Glomerular visceral epithelial cell (primary cell): ENCODE measurements around the gene MRPS11.
"Not testable (repeated sequence)": the region's sequence is repeated elsewhere in the genome, so short reads cannot be mapped to it uniquely, and the experiment has no call there.

Source experiments
- DNase-seq: peaks from one replicate; pipeline ENCODE4 v3.0.0-alpha.2; 2016; ENCODE audit errors: extremely low spot score

MRPS11 gene

DNA sequence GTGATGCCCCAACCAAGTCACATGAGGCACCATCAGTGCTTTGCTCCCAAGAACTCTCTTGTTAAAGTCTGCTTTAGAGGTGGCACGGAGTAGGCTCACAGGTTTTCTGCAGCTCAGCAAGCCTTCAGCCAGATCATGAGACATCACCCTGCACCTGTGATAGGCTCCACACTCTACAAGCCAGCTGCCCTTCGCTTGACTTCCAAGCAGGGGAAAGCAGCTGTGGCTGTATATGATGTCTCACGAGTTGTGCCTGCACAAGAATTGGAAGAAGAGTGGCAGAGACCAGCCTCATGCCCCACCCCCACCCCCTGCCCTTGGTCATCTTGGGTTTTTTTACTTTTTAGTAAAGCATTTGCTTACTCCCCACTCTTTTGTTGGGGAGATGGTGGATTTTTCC, 22.5 kb downstream of the MRPS11 start:
- no peak for DNase-seq

DNA sequence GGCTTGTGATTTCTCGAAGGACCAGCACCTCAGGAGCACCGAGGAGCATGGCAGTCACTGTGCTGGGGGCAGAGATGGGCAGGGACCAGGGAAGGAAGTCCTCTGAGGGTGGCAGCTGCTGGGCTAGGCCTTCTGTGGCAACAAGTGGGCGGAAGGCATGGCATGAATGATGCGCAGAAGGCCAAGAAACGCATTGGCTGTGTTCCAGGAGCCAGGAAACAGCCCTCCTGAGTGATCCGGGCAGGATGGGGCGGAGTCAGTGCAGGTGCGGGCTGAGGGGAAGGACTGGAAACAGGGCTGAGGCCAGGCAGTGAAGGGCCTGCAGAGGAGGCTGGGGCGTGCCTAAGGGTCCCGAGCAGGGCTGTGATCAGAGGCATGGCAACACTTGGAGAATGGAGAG, 23.6 kb downstream of the MRPS11 start:
- DNase-seq = no peak

DNA sequence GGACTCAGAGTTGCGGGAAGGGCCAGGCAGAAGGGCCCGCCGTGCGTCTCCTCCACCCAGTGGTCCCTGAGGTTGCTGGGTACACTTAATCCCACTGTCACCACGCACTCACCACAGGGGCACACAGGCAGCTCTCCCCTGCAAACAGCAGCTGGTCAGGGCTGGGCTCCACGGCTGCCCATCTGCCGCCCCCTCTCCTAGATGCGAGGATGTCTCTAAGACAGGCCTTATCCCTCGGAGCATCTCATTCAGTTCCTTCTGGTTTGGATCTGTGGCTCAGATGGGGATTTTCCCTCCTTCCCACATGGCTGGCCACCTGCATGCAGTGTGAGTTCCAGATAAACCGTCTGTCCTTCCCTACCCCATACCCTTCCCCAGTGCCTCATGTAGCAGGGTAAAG, 26.3 kb downstream of the MRPS11 start:
- DNase-seq = no peak

DNA sequence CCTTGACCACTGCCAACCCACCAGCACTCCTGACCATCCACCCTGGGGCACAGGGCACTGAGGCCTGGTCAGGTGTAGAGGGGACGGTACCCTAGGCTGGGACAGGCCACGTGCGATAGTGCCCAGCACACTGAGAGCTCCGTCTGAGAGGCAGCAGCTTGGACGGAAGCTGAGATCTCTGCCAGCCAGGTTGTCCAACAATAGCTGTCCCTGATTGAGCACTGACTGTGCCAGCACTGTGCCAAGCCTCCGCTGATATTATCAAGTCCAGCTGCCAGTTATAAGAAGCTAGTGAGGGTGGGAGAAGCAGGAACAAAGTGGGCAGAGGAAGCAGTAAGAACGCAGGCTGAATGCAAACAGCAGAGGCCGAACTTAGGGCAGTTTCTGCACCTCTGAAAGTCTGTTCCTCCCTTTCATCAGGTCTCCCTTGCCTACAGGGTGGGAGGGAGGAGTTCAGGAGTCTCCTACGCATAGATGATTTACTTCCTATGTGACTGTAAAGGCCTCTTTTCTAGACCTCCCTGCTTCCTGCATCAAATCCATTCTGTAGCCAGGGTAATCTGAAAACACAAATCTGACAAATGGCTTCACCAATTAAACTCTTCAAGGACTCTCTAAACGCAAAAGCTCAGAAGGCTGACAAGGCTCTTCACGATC, 29.7 kb downstream of the MRPS11 start:
- no peak for DNase-seq

DNA sequence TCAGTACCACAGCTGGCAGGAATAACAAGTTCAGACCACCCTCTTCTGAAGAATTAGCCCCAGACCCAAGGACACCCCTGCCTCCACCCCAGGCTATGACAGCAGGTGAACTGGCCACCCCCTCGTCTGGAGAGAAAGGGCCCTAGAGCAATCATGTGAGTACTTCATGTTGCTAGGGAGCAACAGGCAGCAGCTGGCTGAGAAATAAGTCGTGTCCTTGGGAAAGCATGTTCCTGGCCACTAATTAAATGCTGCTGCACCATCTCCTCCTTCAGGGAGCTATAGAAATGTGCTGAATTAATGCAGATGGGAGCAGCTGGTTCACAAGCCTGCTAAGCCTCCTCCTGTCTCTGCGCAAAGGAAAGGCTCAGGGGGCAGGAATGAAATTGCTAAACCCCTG, 31.5 kb downstream of the MRPS11 start:
- DNase-seq = no peak

DNA sequence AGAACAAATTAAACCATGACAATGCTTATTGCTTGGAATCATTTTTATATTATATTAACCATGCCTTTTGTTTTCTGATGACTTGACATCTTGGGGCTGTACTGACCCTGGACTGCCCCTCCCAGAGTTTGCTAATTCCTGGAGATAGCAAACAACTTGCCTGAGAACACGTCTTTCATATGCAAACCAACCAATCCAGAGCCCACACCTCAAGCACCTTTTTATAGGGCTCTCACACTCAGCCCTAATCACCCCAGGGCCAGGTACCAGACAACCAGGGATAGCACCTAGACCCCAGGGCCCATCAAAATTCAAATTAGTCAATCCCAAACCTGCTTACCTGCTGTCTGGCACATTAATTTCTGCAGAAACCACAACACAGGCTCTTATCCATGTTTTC, 36.9 kb downstream of the MRPS11 start:
- DNase-seq = no peak

DNA sequence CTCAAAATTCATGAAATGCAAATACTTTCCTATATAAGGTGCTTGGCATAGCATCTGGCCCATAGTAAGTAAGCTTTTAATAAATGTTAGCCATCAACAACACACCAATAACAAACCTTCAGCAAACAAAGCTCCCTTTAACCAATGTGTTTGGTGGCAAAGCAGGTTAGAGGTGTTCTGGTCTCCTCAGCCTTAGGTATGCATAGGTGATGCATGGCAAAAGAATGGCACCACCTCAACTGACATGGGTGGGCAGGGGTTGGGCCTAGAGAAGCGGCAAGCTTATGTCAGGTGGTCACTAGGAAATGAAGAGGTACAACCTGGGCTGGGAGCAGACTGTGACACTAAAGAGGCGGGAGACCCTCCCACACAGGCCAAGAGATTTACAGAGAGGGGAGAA, 38.2 kb downstream of the MRPS11 start:
- no peak for DNase-seq

DNA sequence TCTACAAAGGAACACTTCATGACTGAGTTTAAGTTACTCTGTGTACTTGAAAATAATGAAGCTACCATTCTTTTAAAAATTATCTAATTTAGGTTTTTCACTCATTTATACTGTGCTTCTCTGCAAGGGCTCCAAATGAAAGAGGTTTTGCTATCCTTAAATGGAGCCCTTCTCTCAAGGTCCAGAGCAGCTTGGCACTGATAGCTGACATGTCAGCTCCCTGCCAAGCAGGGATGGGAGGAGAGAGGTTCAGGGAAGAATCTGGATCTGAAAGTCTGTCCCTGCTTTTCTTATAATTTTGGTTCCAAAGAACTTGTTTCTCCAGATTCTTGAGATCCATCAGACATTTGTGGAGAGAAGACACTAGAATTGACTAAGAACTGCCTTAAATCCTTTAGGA, 39.1 kb downstream of the MRPS11 start:
- no peak for DNase-seq

DNA sequence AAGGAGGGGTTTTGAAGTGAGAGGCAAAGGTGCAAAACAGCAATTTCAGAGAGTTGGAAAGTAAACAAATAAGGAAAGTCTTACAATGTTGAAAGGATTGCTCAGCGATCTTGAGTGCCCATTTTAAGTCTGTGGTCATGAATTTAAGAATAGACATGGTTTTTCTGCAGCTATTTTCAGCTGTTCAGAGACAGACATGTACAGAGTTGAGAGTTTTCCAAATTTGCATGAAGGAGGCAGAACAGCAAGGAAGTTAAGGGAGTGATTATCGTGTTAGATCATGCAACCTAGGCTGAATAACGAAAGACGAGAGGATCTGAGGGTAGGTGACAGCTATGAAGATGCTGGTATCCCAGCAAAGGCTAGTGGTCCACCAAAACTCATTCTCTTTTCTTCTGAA, 41.8 kb downstream of the MRPS11 start:
- no peak for DNase-seq

DNA sequence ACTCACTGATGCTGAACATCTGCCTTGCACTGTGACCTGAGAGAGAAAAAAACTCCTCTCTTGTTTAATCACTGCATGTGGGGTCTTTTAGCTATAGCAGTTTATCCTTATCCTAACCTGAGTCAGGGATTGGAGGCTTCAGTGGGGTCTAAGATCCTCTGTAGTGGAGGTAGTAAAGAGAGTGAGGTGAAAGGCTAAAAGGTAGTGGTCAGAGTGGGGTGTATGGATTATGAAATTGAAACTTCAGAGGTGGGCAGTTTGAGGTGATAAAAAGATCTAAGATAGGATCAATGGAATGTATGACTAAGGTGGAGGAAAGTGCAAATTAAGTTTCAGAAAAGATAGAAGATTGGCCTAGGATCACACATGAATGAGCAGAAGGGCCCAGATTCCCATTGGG, 42.5 kb downstream of the MRPS11 start:
- DNase-seq = no peak

DNA sequence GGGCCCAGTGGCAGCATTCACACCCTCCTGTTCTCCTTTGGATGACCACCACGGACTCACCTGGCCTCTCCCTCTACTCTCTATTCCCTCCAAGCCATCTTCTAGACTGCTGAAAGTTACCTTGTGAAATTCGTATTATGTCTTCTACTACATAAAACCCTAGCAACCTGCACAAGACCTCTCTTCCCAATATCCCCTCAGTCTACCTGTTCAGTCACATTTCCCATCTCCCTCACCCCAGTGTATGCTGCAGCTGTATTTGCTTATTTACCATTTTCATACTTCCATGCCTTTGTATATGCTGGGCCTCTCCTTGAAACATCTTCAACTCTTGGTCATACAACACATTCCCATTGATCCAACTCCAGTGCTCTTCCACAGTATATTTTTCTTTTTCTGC, 43.7 kb downstream of the MRPS11 start:
- DNase-seq = no peak

DNA sequence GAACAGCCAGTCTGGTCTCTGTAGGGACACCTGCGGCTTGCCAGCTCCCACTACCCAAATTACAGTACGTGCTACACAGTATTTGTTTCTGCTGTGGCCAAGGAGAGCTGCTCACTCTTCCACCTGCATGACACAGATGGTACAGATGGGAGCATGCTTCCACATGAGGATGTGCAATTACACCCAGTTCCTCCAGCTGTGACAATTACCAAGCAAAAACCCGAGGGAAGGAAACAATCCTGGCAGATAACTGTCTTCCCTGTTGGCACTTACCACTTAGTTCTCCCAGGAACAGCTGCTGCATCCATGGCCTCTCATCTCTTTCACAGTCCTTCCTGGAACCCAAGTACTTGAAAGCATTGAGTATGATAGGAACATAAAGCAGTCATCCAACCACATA, 44.6 kb downstream of the MRPS11 start:
- DNase-seq = no peak

DNA sequence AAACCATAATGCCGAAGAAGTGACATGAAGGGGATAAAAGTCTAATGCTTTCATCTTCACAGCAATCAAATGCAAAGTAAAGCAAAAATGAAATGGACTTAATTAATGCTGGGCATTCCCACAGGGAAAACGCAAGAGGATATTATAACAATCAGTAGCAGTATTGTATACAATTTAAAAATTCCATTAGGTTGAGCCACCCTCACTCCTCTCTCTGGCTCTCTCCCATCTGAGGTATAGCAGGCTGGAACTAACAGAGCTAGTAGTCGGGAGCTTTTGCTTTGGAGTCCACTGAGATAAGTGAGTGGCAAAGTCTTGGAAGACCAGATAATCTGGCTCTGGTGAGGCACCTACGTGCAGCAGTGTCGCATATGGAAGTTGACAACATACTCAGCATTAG, 45.1 kb downstream of the MRPS11 start:
- no peak for DNase-seq

DNA sequence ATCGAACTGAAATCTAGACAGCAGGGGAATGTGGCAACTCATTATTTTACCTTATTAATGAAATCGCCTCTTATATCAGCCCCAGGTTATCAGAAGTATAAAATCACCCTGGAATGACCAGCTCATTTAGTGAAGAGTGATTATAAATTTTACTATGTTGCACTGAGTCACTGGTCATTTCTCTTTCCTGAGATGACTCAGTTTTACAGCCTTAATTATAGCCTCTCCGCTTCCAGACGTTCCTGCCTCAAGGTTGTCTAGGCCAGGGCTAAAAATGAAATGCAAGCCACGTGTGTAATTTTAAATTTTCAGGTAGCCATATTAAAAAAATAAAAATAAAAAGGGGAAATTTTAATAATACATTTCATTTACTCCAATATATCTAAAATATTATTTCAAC, 45.7 kb downstream of the MRPS11 start:
- no peak for DNase-seq

DNA sequence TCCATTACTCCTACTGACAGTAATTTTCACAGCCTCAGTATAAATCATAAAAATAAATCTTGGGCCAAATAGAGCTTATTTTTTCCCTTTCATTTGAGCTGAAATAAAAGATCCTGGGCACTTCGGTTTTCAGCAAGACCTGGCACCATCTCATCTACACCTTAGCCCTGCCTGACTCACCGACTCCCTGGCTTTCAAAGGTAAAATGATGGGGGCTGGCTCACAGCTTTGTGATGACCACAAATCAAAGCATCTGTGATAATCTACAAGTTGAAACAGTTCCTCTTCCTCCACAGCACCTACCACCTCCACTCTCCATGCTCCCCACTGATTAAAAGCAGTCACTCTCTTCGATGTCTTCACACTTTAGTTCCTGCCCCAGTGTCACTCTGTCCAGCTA, 51.4 kb downstream of the MRPS11 start:
- DNase-seq = no peak

DNA sequence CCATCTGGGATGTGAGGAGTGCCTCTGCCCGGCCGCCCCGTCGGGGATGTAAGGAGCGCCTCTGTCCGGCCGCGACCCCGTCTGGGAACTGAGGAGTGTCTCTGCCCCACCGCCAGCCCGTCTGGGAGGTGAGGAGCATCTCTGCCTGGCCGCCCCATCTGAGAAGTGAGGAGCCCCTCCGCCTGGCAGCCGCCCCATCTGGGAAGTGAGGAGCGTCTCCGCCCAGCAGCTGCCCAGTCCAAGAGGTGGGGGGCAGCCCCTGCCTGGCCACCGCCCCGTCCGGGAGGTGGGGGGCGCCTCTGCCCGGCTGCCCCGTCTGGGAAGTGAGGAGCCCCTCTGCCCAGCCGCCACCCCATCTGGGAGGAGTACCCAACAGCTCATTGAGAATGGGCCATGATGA, 56.6 kb downstream of the MRPS11 start:
- DNase-seq = not testable (repeated sequence)

DNA sequence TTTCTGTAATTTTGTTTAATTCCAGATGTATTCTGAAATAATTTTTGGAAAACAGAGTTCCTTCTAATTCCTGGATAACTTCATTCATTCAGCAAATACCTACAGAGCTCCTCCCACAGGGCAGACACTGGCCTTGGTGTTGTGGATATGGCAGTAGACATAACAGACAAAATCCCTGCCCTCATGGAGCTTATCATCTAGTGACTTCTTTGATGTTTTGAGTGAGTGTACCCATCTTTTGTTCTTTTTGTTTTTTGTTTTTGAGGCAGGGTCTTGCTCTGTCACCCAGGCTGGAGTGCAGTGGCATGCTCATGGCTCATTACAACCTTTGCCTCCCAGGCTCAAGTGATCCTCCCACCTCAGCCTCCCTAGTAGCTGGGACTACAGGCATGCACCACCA, 57.9 kb downstream of the MRPS11 start:
- DNase-seq = no peak

DNA sequence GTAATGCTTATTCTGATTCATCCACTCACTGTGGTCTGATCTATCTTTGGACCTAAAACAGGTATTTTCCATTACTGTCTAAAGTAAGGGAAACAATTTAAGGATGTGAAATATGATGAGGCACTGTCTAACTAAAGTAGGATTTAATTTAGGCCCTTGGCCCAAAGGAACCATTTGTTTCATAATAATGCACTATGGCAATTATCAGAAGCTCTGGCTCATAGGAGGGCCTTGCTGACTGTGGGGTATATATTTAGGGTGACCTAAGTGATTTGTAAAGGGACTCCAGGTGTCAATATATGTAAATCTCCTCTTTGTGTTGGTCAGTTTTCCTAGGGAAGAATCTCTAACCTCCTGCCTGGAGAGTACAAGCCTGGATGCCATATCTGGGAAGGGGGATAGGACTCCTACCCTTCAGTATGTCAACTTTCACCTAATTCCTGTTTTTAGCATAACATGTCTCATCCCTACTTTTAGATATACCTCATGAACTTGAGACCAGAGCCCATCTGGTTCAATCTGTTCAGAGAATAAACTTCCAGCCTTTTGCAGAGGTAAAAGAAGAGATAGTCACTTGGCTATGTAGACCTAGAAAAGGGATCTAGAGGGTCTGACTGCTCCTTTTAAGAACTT, 58.9 kb downstream of the MRPS11 start:
- no peak for DNase-seq

DNA sequence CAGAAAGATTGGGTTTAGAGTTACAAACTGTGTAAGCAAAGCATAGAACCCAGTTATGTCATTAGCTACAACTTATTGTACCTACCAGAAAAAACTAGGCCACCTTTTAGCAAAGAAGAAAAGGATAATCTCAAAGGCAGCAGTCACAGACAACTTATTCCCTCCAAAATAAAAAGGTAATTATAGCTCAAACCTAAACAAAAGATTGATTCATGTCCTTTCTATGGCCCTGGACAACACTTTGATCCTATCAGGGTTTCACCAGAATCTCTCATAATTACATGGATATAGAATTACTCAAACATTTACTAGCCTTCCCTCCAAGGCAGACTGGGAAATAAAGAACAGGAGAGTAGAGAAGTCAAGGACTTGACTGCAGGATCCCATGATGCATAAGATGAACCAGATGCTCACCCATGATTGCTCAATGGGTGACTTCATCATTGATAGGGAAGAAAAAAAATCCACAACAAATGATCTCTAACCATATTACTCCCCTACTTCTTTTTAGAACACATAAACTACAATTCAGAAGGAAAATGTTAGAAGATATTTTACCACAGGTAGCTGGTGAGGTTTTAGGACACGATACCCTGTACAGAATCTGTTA, 61.6 kb downstream of the MRPS11 start:
- DNase-seq = no peak
